T-cell (primary cell): Measurements from ENCODE around the gene WFDC10B. TPM values are rescaled to one million over a fixed set of nuclear protein-coding genes. Genes with fewer than 3 reads are reported as not detected.
"Not testable (repeated sequence)": the region's sequence is repeated elsewhere in the genome, so short reads cannot be mapped to it uniquely, and the experiment has no call there.

ENCODE experiments used
- ATAC-seq, 4 experiments: fragments of 200-7000 bp in 3 of 4; fragments of 150-1000 bp in 1 of 4; cut with Tn5 transposase; replicated peaks in 1 of 4; 1 replicate in 3 of 4; 2 replicates in 1 of 4; pipeline ENCODE4 v1.10.0; 2021; ENCODE audit warnings: moderate library complexity in 3 of 4, mild to moderate bottlenecking in 2 of 4, moderate number of reproducible peaks in 1 of 4
- CTCF ChIA-PET, 2 donors: fragments of 300-600 bp; sonication (Branson Sonifier 250); formaldehyde crosslinking; loops; one replicate each; lab custom pipeline; 2022; ENCODE audit warnings: antibody characterized with exemption in 2 of 2; lab: Charles Lee
- POLR2A ChIA-PET, 2 donors: fragments of 300-600 bp; sonication (Branson Sonifier 250); formaldehyde crosslinking; loops; one replicate each; lab custom pipeline; 2022; ENCODE audit warnings: antibody characterized with exemption in 2 of 2; lab: Charles Lee
- DNase-seq, 35 experiments: peaks; one replicate each; pipeline versions ENCODE4 v3.0.0 to v3.0.0-alpha.2; 2013 to 2023
- H3K27ac ChIP-seq: one replicate; pipeline ENCODE4 v1.5.1; 2013; ENCODE audit warnings: low read length
- H3K27me3 ChIP-seq, 2 experiments: replicated peaks in 1 of 2; 1 replicate in 1 of 2; 2 replicates in 1 of 2; pipeline versions ENCODE4 v1.6.1 to v1.7.0; 2013; ENCODE audit warnings: low read length in 1 of 2, mixed read lengths in 1 of 2; ENCODE audit not compliant: control insufficient read depth in 2 of 2, insufficient read depth in 2 of 2; ENCODE audit errors: extremely low read depth in 1 of 2
- H3K36me3 ChIP-seq, 2 donors: 1 replicate in 1 of 2; 2 replicates in 1 of 2; pipeline versions ENCODE4 v1.6.1 to v1.7.0; 2013; ENCODE audit warnings: low read length in 1 of 2; ENCODE audit not compliant: control insufficient read depth in 2 of 2, insufficient read depth in 1 of 2; ENCODE audit errors: extremely low read depth in 1 of 2
- H3K4me1 ChIP-seq, 2 experiments: 1 replicate in 1 of 2; 2 replicates in 1 of 2; pipeline versions ENCODE4 v1.6.1 to v1.7.0; 2013; ENCODE audit warnings: low read length in 2 of 2, mixed read lengths in 1 of 2; ENCODE audit not compliant: insufficient read depth in 2 of 2, control insufficient read depth in 1 of 2; ENCODE audit errors: extremely low read depth in 1 of 2
- H3K4me3 ChIP-seq, 2 donors: 1 replicate in 1 of 2; 2 replicates in 1 of 2; pipeline versions ENCODE4 v1.5.1 to v1.7.0; 2013; ENCODE audit warnings: mild to moderate bottlenecking in 2 of 2, low read length in 1 of 2, moderate library complexity in 1 of 2; ENCODE audit not compliant: control insufficient read depth in 1 of 2; ENCODE audit errors: extremely low read depth in 1 of 2
- H3K9me3 ChIP-seq: 2 replicates; pipeline ENCODE4 v1.7.0; 2013
- H3K27ac Mint-ChIP-seq, 2 donors: one replicate each; pipeline ENCODE4 v1.8.0; 2020 to 2021; ENCODE audit warnings: mild to moderate bottlenecking in 2 of 2, mixed read lengths in 2 of 2
- H3K27me3 Mint-ChIP-seq, 2 donors: one replicate each; pipeline ENCODE4 v1.8.0; 2021 to 2022; ENCODE audit warnings: mixed read lengths in 2 of 2
- H3K36me3 Mint-ChIP-seq: one replicate; pipeline ENCODE4 v1.8.0; 2021; ENCODE audit warnings: mixed read lengths
- H3K4me1 Mint-ChIP-seq, 3 donors: one replicate each; pipeline ENCODE4 v1.8.0; 2020 to 2022; ENCODE audit warnings: mixed read lengths in 3 of 3, mild to moderate bottlenecking in 1 of 3
- H3K4me3 Mint-ChIP-seq, 3 donors: one replicate each; pipeline ENCODE4 v1.8.0; 2020 to 2022; ENCODE audit warnings: mild to moderate bottlenecking in 3 of 3, mixed read lengths in 3 of 3, moderate library complexity in 3 of 3
- H3K9me3 Mint-ChIP-seq, 3 donors: one replicate each; pipeline ENCODE4 v1.8.0; 2020 to 2022; ENCODE audit warnings: mixed read lengths in 3 of 3
- WGBS: methylation state at CpG from one replicate; pipeline ENCODE4 v1.1.5; 2013; ENCODE audit warnings: missing lambda C conversion rate; ENCODE audit not compliant: insufficient coverage; 5-methylcytosine and 5-hydroxymethylcytosine counted together
- total RNA-seq, 35 experiments: library from RNA in 6 of 35; stranded (reverse) in 6 of 35; fragments of 120-200 nt in 1 of 35; gene quantifications; one replicate each; pipeline versions ENCODE4 v1.2.1 to v1.2.4 and lab custom pipeline; 2013 to 2026

Gene WFDC10B
- total RNA-seq, 5 donors from 2014 or later (not counting 1 experiment from before 2014, with no cell fraction given) = not detected

DNA sequence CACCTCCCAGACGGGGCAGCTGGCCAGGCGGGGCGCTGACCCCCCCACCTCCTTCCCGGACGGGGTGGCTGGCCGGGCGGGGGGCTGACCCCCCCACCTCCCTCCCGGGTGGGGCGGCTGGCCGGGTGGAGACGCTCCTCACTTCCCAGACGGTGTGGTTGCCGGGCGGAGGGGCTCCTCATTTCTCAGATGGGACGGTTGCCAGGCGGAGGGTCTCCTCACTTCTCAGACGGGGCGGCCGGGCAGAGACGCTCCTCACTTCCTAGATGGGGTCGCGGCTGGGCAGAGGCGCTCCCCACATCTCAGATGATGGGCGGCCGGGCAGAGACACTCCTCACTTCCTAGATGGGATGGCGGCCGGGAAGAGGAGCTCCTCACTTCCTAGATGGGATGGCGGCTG is 59.0 kb downstream of the WFDC10B start:
- H3K36me3 Mint-ChIP-seq, H3K4me1 ChIP-seq, H3K27ac ChIP-seq, CTCF ChIA-PET, H3K9me3 ChIP-seq, ATAC-seq, H3K4me1 Mint-ChIP-seq, POLR2A ChIA-PET, H3K4me3 Mint-ChIP-seq, H3K27me3 ChIP-seq, DNase-seq, H3K27ac Mint-ChIP-seq, H3K9me3 Mint-ChIP-seq, H3K36me3 ChIP-seq, H3K4me3 ChIP-seq: not testable (repeated sequence)
- H3K27me3 Mint-ChIP-seq = peaks cover 11 to 16% of the 10 kb centered on the region in 2 donors
- WGBS = 92% methylated on average over 10 of the region's 28 CpGs

DNA sequence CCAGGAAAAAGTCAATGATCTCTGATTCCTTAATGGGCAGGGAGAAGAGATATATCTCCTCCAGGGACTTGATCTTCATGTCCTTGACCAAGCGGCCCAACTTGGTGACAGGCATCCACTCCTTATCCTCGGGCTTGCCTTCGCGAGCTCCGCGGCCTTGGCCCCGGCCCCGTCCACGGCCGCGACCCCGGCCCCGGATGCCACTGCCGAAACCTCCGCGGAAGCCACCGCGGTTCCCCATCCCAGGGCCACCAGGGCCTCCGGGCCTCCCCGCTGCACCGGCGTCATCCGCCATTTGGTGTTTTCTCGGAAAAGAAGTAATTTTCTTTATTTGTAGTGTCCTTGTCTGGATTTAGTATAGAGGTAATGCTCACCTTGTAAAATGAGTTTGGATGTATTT is 63.7 kb downstream of the WFDC10B start:
- DNase-seq, H3K4me3 ChIP-seq, H3K27me3 ChIP-seq, H3K9me3 ChIP-seq, H3K4me1 Mint-ChIP-seq, H3K36me3 ChIP-seq, H3K4me3 Mint-ChIP-seq, H3K36me3 Mint-ChIP-seq, CTCF ChIA-PET, H3K27ac Mint-ChIP-seq, H3K27ac ChIP-seq, POLR2A ChIA-PET, ATAC-seq, H3K4me1 ChIP-seq, H3K9me3 Mint-ChIP-seq: not testable (repeated sequence)
- H3K27me3 Mint-ChIP-seq = peaks cover 17 to 21% of the 10 kb centered on the region in 2 donors
- 100% methylated on average over 11 of the region's 24 CpGs for WGBS

DNA sequence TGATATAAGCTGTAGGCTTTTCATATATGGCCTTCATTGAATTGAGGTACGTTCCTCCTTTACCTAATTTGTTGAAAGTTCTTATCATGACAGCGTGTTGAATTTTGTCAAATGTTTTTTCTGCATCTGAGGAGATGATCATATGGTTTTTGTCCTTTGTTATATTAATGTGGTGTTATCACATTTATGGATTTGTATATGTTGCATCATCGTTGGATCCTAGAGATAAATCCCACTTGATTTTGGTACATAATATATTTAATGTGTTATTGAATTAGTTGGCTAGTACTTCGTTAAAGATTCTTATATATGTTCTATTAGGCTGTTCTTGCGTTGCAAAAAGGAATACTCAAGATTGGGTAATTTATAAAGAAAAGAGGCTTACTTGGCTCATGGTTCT is 65.1 kb downstream of the WFDC10B start:
- WGBS = no CpG with 5 or more reads among the region's 5 CpGs
- no peak overlapping the region for H3K27ac ChIP-seq
- no peaks in the 10 kb centered on the region for H3K9me3 ChIP-seq
- POLR2A ChIA-PET = no interaction called here
- Mint-ChIP-seq H3K4me3 (no peak overlapping the region), H3K9me3 (no peaks in the 10 kb centered on the region), H3K4me1 (no peaks in the 10 kb centered on the region), H3K27me3 (peaks cover 16 to 20% of the 10 kb centered on the region in 2 donors), H3K36me3 (no peaks in the 10 kb centered on the region), H3K27ac (no peak overlapping the region)
- no peaks in the 10 kb centered on the region for H3K36me3 ChIP-seq
- ATAC-seq (no peak), DNase-seq (no peak)
- CTCF ChIA-PET = interaction anchor here in 1 of 2 donors (0.9 kb wide), 1 partner anchor 86 kb away, joined by 8 read pairs; no protein-coding TSS in a partner anchor
- H3K4me1 ChIP-seq = no peaks in the 10 kb centered on the region
- H3K27me3 ChIP-seq = peaks cover 0 to 2% of the 10 kb centered on the region in 2 experiments
- H3K4me3 ChIP-seq = no peak overlapping the region

DNA sequence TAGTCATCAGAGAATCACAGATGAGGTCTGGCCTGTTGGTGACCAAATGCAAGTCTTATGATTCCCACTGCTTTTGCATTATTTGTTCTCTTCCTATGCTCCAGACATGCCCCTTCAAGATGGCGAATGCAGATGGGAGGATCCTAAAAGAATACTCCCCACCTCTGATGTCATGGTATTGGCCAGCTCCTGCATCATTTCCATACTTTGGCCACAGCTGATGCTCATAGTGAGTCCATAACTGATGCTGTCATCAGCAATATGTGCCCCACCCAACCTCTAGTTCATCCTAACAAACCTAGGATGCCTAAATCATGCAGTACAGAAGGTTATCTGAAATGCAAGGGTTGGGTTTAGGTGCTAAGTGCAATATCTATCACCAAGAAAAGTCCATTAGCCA is 68.3 kb downstream of the WFDC10B start:
- H3K4me3 ChIP-seq = no peak overlapping the region
- Mint-ChIP-seq H3K4me3 (no peak overlapping the region), H3K36me3 (no peaks in the 10 kb centered on the region), H3K27me3 (peaks cover 23 to 25% of the 10 kb centered on the region in 2 donors), H3K9me3 (no peaks in the 10 kb centered on the region), H3K27ac (no peak overlapping the region), H3K4me1 (no peaks in the 10 kb centered on the region)
- ChIA-PET CTCF (no interaction called here), POLR2A (no interaction called here)
- ATAC-seq = no peak
- H3K9me3 ChIP-seq = no peaks in the 10 kb centered on the region
- no peak overlapping the region for H3K27ac ChIP-seq
- H3K4me1 ChIP-seq = no peaks in the 10 kb centered on the region
- H3K27me3 ChIP-seq = peaks cover 0 to 2% of the 10 kb centered on the region in 2 experiments
- no peak for DNase-seq
- no CpG with 5 or more reads among the region's 1 CpG for WGBS
- H3K36me3 ChIP-seq = no peaks in the 10 kb centered on the region

Other genes starting within 250 kb of the WFDC10B start
- gene WFDC2, start 235.3 kb downstream of the WFDC10B start, total RNA-seq = 1 to 10 TPM in 1 of 5 donors, under 1 TPM in 1, not detected in 3; 0.56 to 1.7 TPM
- not detected for gene SPINT3, start 189.4 kb downstream of the WFDC10B start, total RNA-seq
- not detected for gene WFDC6, start 165.5 kb downstream of the WFDC10B start, total RNA-seq
- gene EPPIN, start 157.6 kb downstream of the WFDC10B start, total RNA-seq = not detected
- gene WFDC8, start 125.7 kb downstream of the WFDC10B start, total RNA-seq = not detected
- gene WFDC10A, start 75.3 kb downstream of the WFDC10B start, total RNA-seq = not detected
- not detected for gene WFDC9, start 73.7 kb downstream of the WFDC10B start, total RNA-seq
- gene WFDC11, start 34.8 kb downstream of the WFDC10B start, total RNA-seq = not detected
- not detected for gene WFDC13, start 3.0 kb downstream of the WFDC10B start, total RNA-seq
- not detected for gene SPINT4, start 17.3 kb upstream of the WFDC10B start, total RNA-seq
- gene WFDC3, start 86.9 kb upstream of the WFDC10B start, total RNA-seq = not detected
- gene DNTTIP1, start 86.9 kb upstream of the WFDC10B start, total RNA-seq = 10 to 100 TPM; 14.7 to 25.3 (median 20.5) TPM
- 1 to 10 TPM in 3 of 5 donors, under 1 TPM in 2; 0.44 to 2.4 (median 1.2) TPM for gene UBE2C, start 107.6 kb upstream of the WFDC10B start, total RNA-seq
- 1 to 10 TPM in 1 of 5 donors, under 1 TPM in 3, not detected in 1; 0.41 to 1.3 (median 0.70) TPM for gene TNNC2, start 122.3 kb upstream of the WFDC10B start, total RNA-seq
- gene SNX21, start 128.8 kb upstream of the WFDC10B start, total RNA-seq = 1 to 10 TPM; 1.1 to 3.5 (median 2.1) TPM
- 10 to 100 TPM; 20.4 to 33.9 (median 32.0) TPM for gene ACOT8, start 152.4 kb upstream of the WFDC10B start, total RNA-seq
- gene ZSWIM3, start 152.6 kb upstream of the WFDC10B start, total RNA-seq = 1 to 10 TPM; 1.4 to 7.5 (median 5.6) TPM
- 10 to 100 TPM in 3 of 5 donors, 1 to 10 TPM in 2; 8.3 to 17.2 (median 14.6) TPM for gene ZSWIM1, start 176.2 kb upstream of the WFDC10B start, total RNA-seq
- gene SPATA25, start 182.6 kb upstream of the WFDC10B start, total RNA-seq = 1 to 10 TPM in 4 of 5 donors, under 1 TPM in 1; 0.68 to 4.6 (median 3.6) TPM
- 1 to 10 TPM; 3.1 to 6.9 (median 6.1) TPM for gene NEURL2, start 186.2 kb upstream of the WFDC10B start, total RNA-seq
- gene CTSA, start 186.3 kb upstream of the WFDC10B start, total RNA-seq = 100 to 1,000 TPM in 1 of 5 donors, 10 to 100 TPM in 4; 55.5 to 101 (median 85.1) TPM
- 1 to 10 TPM in 3 of 5 donors, under 1 TPM in 1, not detected in 1; 0.35 to 1.7 (median 1.4) TPM for gene PLTP, start 207.1 kb upstream of the WFDC10B start, total RNA-seq
- 10 to 100 TPM; 74.4 to 78.7 (median 74.6) TPM for gene PCIF1, start 229.7 kb upstream of the WFDC10B start, total RNA-seq